ENCODE results near the gene PDE8A.

PDE8A gene

GRCh38 chr15:84960391-84961113 is 21.1 kb upstream of the PDE8A start:
- DNase-seq (ENCODE audit: low read depth): no peak
- H3K4me3 ChIP-seq (ENCODE audit: control insufficient read depth, low read depth, low read length): no peak overlapping the region
- no peak for TF ChIP-seq CTCF (IDR thresholded peaks at IDR 0.05; ENCODE audit: control insufficient read depth, insufficient read depth, low read depth, low read length, missing control alignments)

- no peak overlapping the region for H3K4me3 ChIP-seq (ENCODE audit: control insufficient read depth, low read depth, low read length)
- DNase-seq (ENCODE audit: low read depth): no peak
- no peak for TF ChIP-seq CTCF (IDR thresholded peaks at IDR 0.05; ENCODE audit: control insufficient read depth, insufficient read depth, low read depth, low read length, missing control alignments)
Observed at GRCh38 chr15:84961114-84961452, 20.6 kb upstream of the PDE8A start.

DNA sequence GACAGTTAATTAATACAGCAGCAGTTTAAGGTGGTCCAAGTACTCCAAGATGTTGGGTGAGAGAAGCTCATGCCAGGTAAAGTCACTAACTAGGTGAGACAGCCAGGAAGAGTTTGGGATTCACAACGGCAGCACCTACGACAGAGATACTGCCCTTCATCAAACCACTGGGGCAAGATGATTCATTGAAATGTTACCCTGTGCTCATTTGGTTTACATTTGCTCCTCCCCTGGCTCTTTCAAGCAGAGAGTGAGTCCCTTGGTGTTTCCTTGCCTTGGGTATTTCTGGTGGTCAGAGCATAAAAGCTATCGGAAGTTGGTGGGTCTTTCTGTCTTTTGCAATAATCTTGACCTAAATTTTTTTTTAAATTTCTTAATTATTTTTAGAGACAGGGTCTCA is 19.9 kb upstream of the PDE8A start:
- no peak for TF ChIP-seq CTCF (IDR thresholded peaks at IDR 0.05; ENCODE audit: control insufficient read depth, insufficient read depth, low read depth, low read length, missing control alignments)
- no peak for DNase-seq (ENCODE audit: low read depth)
- no peak overlapping the region for H3K4me3 ChIP-seq (ENCODE audit: control insufficient read depth, low read depth, low read length)

GRCh38 chr15:84962955-84963354 is 18.7 kb upstream of the PDE8A start:
- H3K4me3 ChIP-seq (ENCODE audit: control insufficient read depth, low read depth, low read length): no peak overlapping the region
- TF ChIP-seq CTCF (IDR thresholded peaks at IDR 0.05; ENCODE audit: control insufficient read depth, insufficient read depth, low read depth, low read length, missing control alignments): no peak
- DNase-seq (ENCODE audit: low read depth): no peak

- TF ChIP-seq CTCF (IDR thresholded peaks at IDR 0.05; ENCODE audit: control insufficient read depth, insufficient read depth, low read depth, low read length, missing control alignments): no peak
- DNase-seq (ENCODE audit: low read depth): no peak
- H3K4me3 ChIP-seq (ENCODE audit: control insufficient read depth, low read depth, low read length): no peak overlapping the region
Observed at GRCh38 chr15:84967380-84967779, 14.3 kb upstream of the PDE8A start.

DNA sequence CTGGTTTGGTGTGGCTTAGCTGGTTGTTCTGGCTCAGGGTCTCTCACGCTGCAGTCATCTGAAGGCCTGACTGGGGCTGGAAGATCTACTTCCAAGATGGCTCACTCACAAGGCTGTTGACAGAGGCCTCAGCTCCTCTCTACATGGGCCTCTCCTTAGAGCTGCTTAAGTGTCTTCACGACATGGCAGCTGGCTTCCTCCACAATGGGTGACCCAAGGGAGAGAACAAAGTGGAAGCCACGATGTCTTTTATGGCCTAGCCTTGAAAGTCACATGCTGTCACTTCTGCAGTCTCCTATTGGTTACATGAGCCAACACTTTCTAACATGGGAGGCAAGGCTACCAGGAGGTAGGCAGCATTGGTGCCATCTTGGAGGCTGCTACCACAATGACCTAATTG is 13.4 kb upstream of the PDE8A start:
- TF ChIP-seq CTCF (IDR thresholded peaks at IDR 0.05; ENCODE audit: control insufficient read depth, insufficient read depth, low read depth, low read length, missing control alignments): no peak
- DNase-seq (ENCODE audit: low read depth): no peak
- no peak overlapping the region for H3K4me3 ChIP-seq (ENCODE audit: control insufficient read depth, low read depth, low read length)

DNA sequence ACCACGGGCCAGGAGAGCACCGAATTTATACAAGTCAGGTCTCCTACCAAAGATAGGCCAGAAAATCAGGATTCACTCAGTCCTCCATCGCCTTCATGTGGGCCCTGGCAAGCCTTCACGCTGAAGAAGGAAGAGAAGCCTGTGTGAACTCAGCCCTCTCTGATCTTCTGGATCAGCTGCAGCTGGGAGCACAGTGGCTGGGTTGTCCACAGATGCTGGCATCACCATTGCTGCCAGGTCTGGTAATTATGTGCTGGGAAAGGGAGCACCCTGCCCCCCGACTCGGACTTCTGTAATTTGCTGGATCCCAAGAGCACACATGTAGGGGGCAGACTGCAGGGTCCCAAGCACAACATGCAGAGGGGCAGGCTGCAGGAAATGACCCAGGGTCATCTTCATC is 12.4 kb upstream of the PDE8A start:
- TF ChIP-seq CTCF (IDR thresholded peaks at IDR 0.05; ENCODE audit: control insufficient read depth, insufficient read depth, low read depth, low read length, missing control alignments): no peak
- no peak for DNase-seq (ENCODE audit: low read depth)
- no peak overlapping the region for H3K4me3 ChIP-seq (ENCODE audit: control insufficient read depth, low read depth, low read length)

All from AG09309 (cell line).